Activated naive CD4-positive, alpha-beta T cell treated with anti-CD3 and anti-CD28 coated beads, Interleukin-2, amount 50 U/mL, for 24 hours (primary cell): ENCODE results near the gene RPL13.
"Not testable (repeated sequence)": the region's sequence is repeated elsewhere in the genome, so short reads cannot be mapped to it uniquely, and the experiment has no call there.

Source experiments
- H3K27ac Mint-ChIP-seq: one replicate; pipeline ENCODE4 v1.8.0; 2021; ENCODE audit warnings: mild to moderate bottlenecking, mixed read lengths
- H3K27me3 Mint-ChIP-seq: one replicate; pipeline ENCODE4 v1.8.0; 2021; ENCODE audit warnings: mixed read lengths
- H3K36me3 Mint-ChIP-seq: one replicate; pipeline ENCODE4 v1.8.0; 2021; ENCODE audit warnings: mixed read lengths
- H3K4me1 Mint-ChIP-seq: one replicate; pipeline ENCODE4 v1.8.0; 2021; ENCODE audit warnings: mixed read lengths
- H3K4me3 Mint-ChIP-seq: one replicate; pipeline ENCODE4 v1.8.0; 2021; ENCODE audit warnings: mild to moderate bottlenecking, mixed read lengths
- H3K9me3 Mint-ChIP-seq: one replicate; pipeline ENCODE4 v1.8.0; 2021; ENCODE audit warnings: mixed read lengths

The RPL13 gene

GRCh38 chr16:89576153-89577054 lies 15.9 kb downstream of the RPL13 start:
- H3K27ac Mint-ChIP-seq: no peak overlapping the region
- H3K9me3 Mint-ChIP-seq: no peaks in the 10 kb centered on the region
- no peaks in the 10 kb centered on the region for H3K36me3 Mint-ChIP-seq
- no peak overlapping the region for H3K4me3 Mint-ChIP-seq
- peaks cover 8% of the 10 kb centered on the region for H3K27me3 Mint-ChIP-seq
- H3K4me1 Mint-ChIP-seq: peaks cover 23% of the 10 kb centered on the region

- peak overlapping the region; percentile 19 for H3K4me3 Mint-ChIP-seq
These were observed 16.7 kb downstream of the RPL13 start for GRCh38 chr16:89577055-89577759.

DNA sequence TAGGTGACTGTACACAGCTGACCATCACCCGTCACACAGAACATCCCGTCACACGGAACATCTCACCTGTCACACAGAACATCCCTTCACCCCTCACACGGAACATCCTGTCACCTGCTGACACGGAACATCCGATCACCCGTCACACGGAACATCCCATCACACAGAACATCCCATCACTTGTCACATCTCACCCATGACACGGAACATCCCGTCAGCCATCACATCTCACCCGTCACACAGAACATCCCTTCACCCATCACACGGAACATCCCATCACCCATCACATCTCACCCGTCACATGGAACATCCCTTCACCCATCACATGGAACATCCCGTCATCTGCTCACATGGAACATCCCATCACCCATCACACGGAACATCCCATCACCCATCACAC lies 18.9 kb downstream of the RPL13 start:
- Mint-ChIP-seq H3K36me3 (no peaks in the 10 kb centered on the region), H3K9me3 (no peaks in the 10 kb centered on the region), H3K27ac (no peak overlapping the region), H3K27me3 (peaks cover 1% of the 10 kb centered on the region), H3K4me3 (no peak overlapping the region), H3K4me1 (no peaks in the 10 kb centered on the region)

More at GRCh38 chr16:89577055-89577759, 16.7 kb downstream of the RPL13 start:
- H3K9me3 Mint-ChIP-seq: no peaks in the 10 kb centered on the region
- H3K36me3 Mint-ChIP-seq: no peaks in the 10 kb centered on the region
- peaks cover 8% of the 10 kb centered on the region for H3K27me3 Mint-ChIP-seq
- peaks cover 17% of the 10 kb centered on the region for H3K4me1 Mint-ChIP-seq
- H3K27ac Mint-ChIP-seq: no peak overlapping the region

GRCh38 chr16:89581045-89581695 lies 20.7 kb downstream of the RPL13 start:
- H3K36me3 Mint-ChIP-seq: no peaks in the 10 kb centered on the region
- no peak overlapping the region for H3K27ac Mint-ChIP-seq
- no peaks in the 10 kb centered on the region for H3K9me3 Mint-ChIP-seq
- peaks cover 1% of the 10 kb centered on the region for H3K27me3 Mint-ChIP-seq
- H3K4me1 Mint-ChIP-seq: no peaks in the 10 kb centered on the region
- no peak overlapping the region for H3K4me3 Mint-ChIP-seq

DNA sequence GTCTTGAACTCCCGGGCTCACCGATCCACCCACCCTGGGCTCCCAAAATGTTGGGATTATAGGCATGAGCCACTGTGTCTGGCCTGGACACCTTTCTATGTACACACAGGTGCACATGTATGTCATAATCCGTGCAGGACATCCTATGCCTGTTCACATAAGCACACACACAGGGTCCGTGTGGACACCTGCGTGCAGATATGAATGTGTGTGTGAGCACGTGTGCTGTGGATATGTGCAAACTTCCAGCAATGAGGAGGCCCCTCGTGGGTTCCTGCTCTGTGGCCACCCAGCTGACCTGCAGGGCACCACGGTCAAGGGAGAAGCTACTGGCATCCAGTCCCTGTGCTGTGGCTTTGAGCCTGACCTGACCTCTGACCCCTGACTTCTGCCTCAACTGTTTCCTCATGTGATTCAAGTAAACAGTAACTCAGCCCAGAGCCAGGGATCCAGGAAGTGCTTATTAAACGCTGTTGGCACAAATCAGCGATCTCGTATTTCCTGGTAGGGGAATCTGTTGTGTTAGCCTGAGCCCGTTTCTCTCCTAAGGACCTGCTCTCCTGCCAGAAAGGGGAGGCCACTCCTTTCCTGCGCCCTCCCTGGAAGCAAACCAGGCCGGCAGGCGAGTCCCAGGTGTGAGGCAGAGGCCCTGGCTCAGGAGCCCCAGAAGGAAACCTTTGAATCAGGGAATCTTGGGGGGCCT lies 21.5 kb downstream of the RPL13 start:
- H3K27me3 Mint-ChIP-seq: peaks cover 1% of the 10 kb centered on the region
- no peaks in the 10 kb centered on the region for H3K4me1 Mint-ChIP-seq
- no peaks in the 10 kb centered on the region for H3K9me3 Mint-ChIP-seq
- no peaks in the 10 kb centered on the region for H3K36me3 Mint-ChIP-seq
- H3K27ac Mint-ChIP-seq: peak overlapping the region; percentile 8
- H3K4me3 Mint-ChIP-seq: no peak overlapping the region

DNA sequence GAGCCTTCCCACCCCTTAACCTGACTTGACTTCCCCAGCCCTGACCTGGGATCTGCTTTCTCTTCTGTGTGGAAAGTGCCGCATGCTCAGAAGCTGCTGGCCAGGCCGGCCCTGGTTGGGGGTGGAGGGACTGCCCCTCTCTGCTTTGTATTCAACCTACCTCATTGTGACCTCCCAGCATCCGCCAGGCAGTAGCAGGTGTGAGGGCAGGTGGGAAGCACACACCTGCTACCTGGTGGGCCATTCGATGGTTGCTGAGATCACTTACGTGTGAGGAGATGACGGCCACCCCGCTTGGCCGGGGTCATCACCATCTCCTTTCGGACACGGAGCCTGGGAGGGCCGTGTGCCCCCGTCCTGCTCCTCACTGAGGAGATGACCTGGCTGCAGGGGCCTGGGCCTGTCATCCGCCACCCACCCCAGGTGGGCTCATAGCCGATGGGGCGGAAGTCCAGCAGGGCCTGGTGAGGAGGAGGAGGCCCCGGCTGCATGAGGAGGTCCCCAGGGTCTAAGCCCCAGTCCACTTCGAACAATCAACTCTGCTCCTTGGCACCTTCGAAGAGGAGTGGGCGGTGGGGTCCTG lies 22.2 kb downstream of the RPL13 start:
- H3K4me1 Mint-ChIP-seq: no peaks in the 10 kb centered on the region

DNA sequence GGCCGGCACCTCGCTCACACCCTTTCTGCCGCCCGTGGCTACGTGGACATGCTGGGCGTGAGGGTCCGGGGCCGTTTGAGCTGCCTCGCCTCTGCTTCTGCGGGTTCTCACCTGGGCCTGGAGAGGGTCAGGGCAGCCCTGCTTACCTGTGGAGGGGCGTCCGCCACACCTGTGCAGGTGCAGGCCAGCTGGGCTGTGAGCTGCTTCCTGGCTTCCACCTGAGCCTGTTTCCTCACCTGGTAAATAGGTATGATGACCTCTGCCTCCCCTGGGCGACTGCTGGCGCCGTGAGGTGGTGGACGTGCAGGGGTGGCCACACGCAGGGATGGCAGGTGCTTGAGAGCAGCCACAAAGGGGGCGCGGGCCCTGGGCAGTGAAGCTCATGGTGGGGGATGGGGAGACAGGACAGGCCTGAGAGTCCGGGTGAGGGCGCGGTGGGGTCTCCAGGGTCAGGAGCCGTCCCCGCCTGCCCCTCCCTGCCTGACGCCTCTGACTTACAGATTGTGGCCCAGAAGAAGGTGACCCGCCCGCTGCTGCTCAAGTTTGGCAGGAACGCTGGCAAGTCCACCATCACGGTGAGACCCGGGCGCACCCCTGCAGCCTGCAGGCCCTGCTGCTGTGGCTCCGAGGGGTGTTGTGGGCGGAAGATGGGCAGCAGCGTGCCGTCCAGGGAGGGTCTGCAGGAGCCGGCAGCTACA lies 22.9 kb downstream of the RPL13 start:
- Mint-ChIP-seq H3K27me3 (no peaks in the 10 kb centered on the region), H3K4me1 (no peaks in the 10 kb centered on the region), H3K36me3 (no peaks in the 10 kb centered on the region), H3K9me3 (no peaks in the 10 kb centered on the region), H3K4me3 (no peak overlapping the region), H3K27ac (no peak overlapping the region)

More for the DNA sequence above, 22.2 kb downstream of the RPL13 start:
- H3K36me3 Mint-ChIP-seq: no peaks in the 10 kb centered on the region
- H3K27me3 Mint-ChIP-seq: no peaks in the 10 kb centered on the region
- H3K9me3 Mint-ChIP-seq: no peaks in the 10 kb centered on the region
- H3K4me3 Mint-ChIP-seq: no peak overlapping the region
- H3K27ac Mint-ChIP-seq: no peak overlapping the region

DNA sequence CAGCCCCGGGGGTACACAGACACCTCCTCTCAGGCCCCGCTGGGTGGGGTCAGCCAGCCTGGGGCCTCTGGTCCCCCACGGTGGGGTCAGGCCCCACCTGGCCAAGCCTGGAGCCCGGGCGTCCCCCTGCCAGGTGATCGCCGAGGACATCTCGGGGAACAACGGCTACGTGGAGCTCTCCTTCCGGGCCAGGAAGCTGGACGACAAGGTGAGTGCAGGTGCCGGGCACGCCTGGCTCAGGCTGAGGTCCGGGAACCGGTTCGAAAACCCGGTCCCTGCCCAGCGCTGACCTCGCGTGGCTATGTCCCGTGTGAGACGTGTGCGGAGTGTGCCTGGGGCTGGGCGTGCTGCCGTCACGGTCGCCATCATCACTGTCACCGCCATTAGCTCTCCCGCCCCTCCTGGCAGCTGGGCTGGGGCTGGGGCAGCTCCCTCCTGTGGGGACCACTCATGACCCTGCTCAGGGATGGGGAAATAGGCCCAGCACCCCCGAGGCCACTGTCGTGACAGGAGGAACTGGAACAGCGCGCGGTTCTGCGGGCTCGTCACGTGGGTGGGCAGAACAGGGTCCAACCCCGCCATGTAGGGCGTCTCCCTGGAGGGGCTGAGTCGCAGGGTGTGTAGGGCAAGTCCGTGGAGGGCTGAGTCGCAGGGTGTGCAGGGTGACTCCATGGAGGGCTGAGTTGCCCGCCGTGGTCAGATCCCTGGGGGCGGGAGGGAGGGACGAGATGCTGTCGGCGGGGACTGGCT lies 23.6 kb downstream of the RPL13 start:
- H3K9me3 Mint-ChIP-seq: no peaks in the 10 kb centered on the region
- H3K36me3 Mint-ChIP-seq: no peaks in the 10 kb centered on the region
- H3K27me3 Mint-ChIP-seq: no peaks in the 10 kb centered on the region
- H3K4me3 Mint-ChIP-seq: no peak overlapping the region
- no peaks in the 10 kb centered on the region for H3K4me1 Mint-ChIP-seq
- H3K27ac Mint-ChIP-seq: no peak overlapping the region

DNA sequence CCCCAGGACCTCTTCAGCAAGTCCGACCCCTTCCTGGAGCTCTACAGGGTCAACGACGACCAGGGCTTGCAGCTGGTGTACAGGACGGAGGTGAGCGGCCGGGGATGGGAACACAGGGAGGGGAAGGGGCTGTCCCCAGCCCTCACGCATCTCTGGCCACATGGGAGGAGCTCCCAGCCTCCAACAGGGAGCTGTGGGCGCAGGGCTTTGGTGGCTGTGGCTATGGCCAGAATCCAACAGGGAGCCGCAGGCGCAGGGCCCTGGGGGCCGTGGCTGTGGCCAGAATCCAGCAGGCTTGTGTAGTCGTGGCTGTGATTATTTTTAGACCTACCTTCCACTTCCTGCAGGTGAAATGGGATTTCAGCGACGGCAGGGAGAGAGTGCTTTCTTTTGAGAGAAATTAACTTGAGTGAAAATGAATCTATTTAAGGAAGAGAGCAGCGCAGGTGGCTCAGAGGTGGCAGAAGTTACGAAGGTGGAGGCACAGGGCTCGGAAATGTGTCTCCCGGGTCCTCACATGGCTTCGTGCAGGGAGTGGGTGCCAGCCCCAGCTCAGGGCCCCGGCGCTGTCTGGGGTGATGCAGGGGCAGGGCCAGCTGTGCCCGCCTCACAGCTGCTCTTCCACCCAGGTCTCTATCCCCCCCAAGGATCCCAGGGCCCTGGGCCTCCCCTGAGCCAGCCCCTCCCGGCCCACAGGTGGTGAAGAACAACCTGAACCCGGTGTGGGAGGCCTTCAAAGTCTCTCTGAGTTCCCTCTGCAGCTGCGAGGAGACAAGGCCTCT lies 24.5 kb downstream of the RPL13 start:
- Mint-ChIP-seq H3K4me3 (no peak overlapping the region), H3K27ac (no peak overlapping the region), H3K36me3 (no peaks in the 10 kb centered on the region), H3K9me3 (no peaks in the 10 kb centered on the region), H3K27me3 (no peaks in the 10 kb centered on the region), H3K4me1 (no peaks in the 10 kb centered on the region)

GRCh38 chr16:89586218-89586617 lies 25.7 kb downstream of the RPL13 start:
- peak overlapping the region; percentile 23 for H3K27ac Mint-ChIP-seq
- H3K36me3 Mint-ChIP-seq: no peaks in the 10 kb centered on the region
- no peaks in the 10 kb centered on the region for H3K4me1 Mint-ChIP-seq
- H3K4me3 Mint-ChIP-seq: no peak overlapping the region
- no peaks in the 10 kb centered on the region for H3K27me3 Mint-ChIP-seq
- no peaks in the 10 kb centered on the region for H3K9me3 Mint-ChIP-seq

- no peaks in the 10 kb centered on the region for H3K36me3 Mint-ChIP-seq
- no peaks in the 10 kb centered on the region for H3K9me3 Mint-ChIP-seq
- no peaks in the 10 kb centered on the region for H3K27me3 Mint-ChIP-seq
- H3K27ac Mint-ChIP-seq: no peak overlapping the region
- H3K4me3 Mint-ChIP-seq: no peak overlapping the region
- H3K4me1 Mint-ChIP-seq: no peaks in the 10 kb centered on the region
These were observed 26.4 kb downstream of the RPL13 start for GRCh38 chr16:89586853-89587252.

GRCh38 chr16:89587676-89588075 lies 27.2 kb downstream of the RPL13 start:
- not testable (repeated sequence) for H3K4me1 Mint-ChIP-seq, H3K27ac Mint-ChIP-seq, H3K27me3 Mint-ChIP-seq, H3K9me3 Mint-ChIP-seq, H3K4me3 Mint-ChIP-seq, H3K36me3 Mint-ChIP-seq

GRCh38 chr16:89588413-89589109 lies 28.1 kb downstream of the RPL13 start:
- Mint-ChIP-seq H3K36me3 (no peaks in the 10 kb centered on the region), H3K4me1 (peaks cover 2% of the 10 kb centered on the region), H3K4me3 (no peak overlapping the region), H3K27me3 (no peaks in the 10 kb centered on the region), H3K9me3 (no peaks in the 10 kb centered on the region), H3K27ac (no peak overlapping the region)
